H1 (cell line): ENCODE data around the gene FEM1C. TPM values are rescaled to one million over a fixed set of nuclear protein-coding genes. Genes with fewer than 3 reads are reported as not detected.

ENCODE experiments used
- BCL11A ChIP-seq, 2 experiments: IDR thresholded peaks; one replicate each; pipeline ENCODE4 v1.6.1; 2011; ENCODE audit warnings: low read depth in 2 of 2, low read length in 2 of 2, mild to moderate bottlenecking in 2 of 2
- CREB1 ChIP-seq: IDR thresholded peaks from 2 replicates; pipeline ENCODE4 v1.6.1; 2012; ENCODE audit warnings: inconsistent platforms
- EP300 ChIP-seq, 2 experiments: IDR thresholded peaks; 1 replicate in 1 of 2; 2 replicates in 1 of 2; pipeline ENCODE4 v1.6.1; 2011 to 2012; ENCODE audit warnings: low read depth in 2 of 2, low read length in 2 of 2, mild to moderate bottlenecking in 2 of 2, borderline replicate concordance in 1 of 2, inconsistent platforms in 1 of 2, moderate library complexity in 1 of 2
- EZH2 ChIP-seq: fragments of 200-600 bp; sonication (generic); IDR thresholded peaks from 2 replicates; pipeline ENCODE4 v1.7.1; 2012; ENCODE audit warnings: low read depth, mild to moderate bottlenecking, moderate library complexity, low read length, inconsistent platforms; ENCODE audit not compliant: severe bottlenecking
- FOSL1 ChIP-seq: IDR thresholded peaks from 2 replicates; pipeline ENCODE4 v1.6.1; 2011; ENCODE audit warnings: mild to moderate bottlenecking, low read depth, low read length, moderate library complexity; ENCODE audit not compliant: insufficient read depth
- GTF2F1 ChIP-seq: IDR thresholded peaks from 2 replicates; pipeline ENCODE4 v1.6.1; 2012; ENCODE audit warnings: low read depth, low read length, improper control_type of control experiment, borderline replicate concordance
- NANOG ChIP-seq: IDR thresholded peaks from 2 replicates; pipeline ENCODE4 v1.6.1; 2011; ENCODE audit warnings: low read length, low read depth, mild to moderate bottlenecking, inconsistent platforms; ENCODE audit not compliant: insufficient read depth, poor library complexity, severe bottlenecking
- POLR2A ChIP-seq, 2 experiments: IDR thresholded peaks; 1 replicate in 1 of 2; 2 replicates in 1 of 2; pipeline ENCODE4 v1.6.1; 2011; ENCODE audit warnings: low read depth in 2 of 2, low read length in 2 of 2, mild to moderate bottlenecking in 2 of 2; ENCODE audit errors: control extremely low read depth in 1 of 2
- SIX5 ChIP-seq: IDR thresholded peaks from 2 replicates; pipeline ENCODE4 v1.6.1; 2011; ENCODE audit warnings: mild to moderate bottlenecking, low read depth, low read length
- SP1 ChIP-seq: IDR thresholded peaks from 2 replicates; pipeline ENCODE4 v1.6.1; 2011; ENCODE audit warnings: low read depth, low read length
- TBP ChIP-seq: IDR thresholded peaks from 2 replicates; pipeline ENCODE4 v1.6.1; 2011; ENCODE audit warnings: low read depth, low read length, improper control_type of control experiment
- YY1 ChIP-seq: IDR thresholded peaks from 2 replicates; pipeline ENCODE4 v1.6.1; 2011; ENCODE audit warnings: low read depth, mild to moderate bottlenecking, low read length
- polyA plus RNA-seq, 7 experiments: library from polyadenylated mRNA; depleted of rRNA in 3 of 7; stranded (reverse) in 5 of 7; unstranded in 2 of 7; fragments of >200 nt in 5 of 7; fragments of 200-250 nt in 2 of 7; gene quantifications; 1 replicate in 5 of 7; 2 replicates in 1 of 7; 4 replicates in 1 of 7; pipeline versions ENCODE4 v1.2.1 to v1.2.3, GENCODE V29; 2011 to 2013; ENCODE audit warnings: missing spikeins in 2 of 7, mixed read lengths in 2 of 7
- total RNA-seq: library from RNA; stranded (reverse); fragmentation: NEBNext Ultra II Directional; extraction: Animal tissue kit (Norgen Biotek cat#: 25700); gene quantifications from 2 replicates; pipeline ENCODE4 v1.2.1, GENCODE V29; 2021
- TF ChIP-seq, protein P1 (sequence below): IDR thresholded peaks from 2 replicates; pipeline ENCODE4 v1.6.1; 2011; ENCODE audit warnings: low read length, improper control_type of control experiment
- TF ChIP-seq, protein P2 (sequence below): IDR thresholded peaks from 2 replicates; pipeline ENCODE4 v1.6.1; 2012; ENCODE audit warnings: inconsistent platforms

The FEM1C gene
- total and polyA plus RNA-seq, 2 of the 8 experiments (the other 6 are each of a cell fraction or from before 2014, with no cell fraction given), result 4.4 to 17.7 TPM

DNA sequence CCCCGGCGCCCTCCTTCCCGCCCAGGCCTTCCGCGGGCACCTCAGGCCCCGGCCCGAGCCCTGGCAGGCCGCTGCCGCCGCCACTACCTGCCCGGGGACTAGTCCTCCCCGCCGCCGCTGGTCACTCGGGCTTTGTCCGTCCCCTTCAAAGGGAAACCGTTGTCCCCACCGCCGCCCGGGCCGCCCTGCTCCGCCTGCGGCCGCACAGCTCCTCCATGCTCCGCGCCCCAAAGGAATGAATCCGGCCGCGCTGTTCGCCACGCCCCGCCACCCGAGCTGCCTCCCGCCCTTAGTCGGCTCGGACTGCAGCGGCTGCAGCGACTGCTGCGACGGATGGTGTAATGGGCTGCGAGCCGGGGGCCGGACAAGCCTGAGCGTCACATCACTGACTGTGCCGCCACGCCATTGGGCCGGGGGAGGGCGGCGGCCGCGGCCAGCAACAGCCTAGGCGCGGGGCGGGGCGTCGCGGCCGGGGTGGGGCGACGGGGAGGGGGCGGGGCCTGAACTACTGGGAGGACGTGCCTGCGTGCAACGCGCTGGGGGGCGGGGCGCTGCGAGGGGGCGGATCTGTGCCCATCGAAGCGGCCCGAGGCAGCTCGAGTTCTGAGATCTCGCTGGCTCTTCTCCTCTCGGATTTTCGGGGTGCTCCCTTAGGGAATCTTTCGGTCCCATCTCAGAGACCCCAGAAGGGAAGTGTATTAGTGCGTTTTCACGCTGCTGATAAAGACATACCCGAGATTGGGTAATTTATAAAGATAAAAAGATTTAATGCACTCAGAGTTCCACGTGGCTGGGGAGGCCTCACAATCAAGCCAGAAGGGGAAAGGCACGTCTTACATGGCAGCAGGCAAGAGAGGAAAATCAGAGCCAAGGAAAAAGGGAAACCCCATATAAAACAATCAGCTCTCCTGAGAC is at the start of gene FEM1C (continued):
- TF ChIP-seq NANOG (peak; percentile 26), YY1 (peak; percentile 48; the same call in 1 of the 2 replicates), EP300 (IDR thresholded peaks at IDR 0.05; ENCODE audit: borderline replicate concordance in 1 of 2, low read depth in 2 of 2, low read length in 2 of 2) (peak in 1 of 2 experiments; percentile 28; a peak in 1 of 3 replicates), SIX5 (no peak), BCL11A (IDR thresholded peaks at IDR 0.05; ENCODE audit: low read depth in 2 of 2, low read length in 2 of 2) (no peak), GTF2F1 (peak; percentile 56; the same call in 1 of the 2 replicates), SP1 (0 out of 2 replicates have a peak, but pooled peaks have one; percentile 45), FOSL1 (no peak), TBP (peak; percentile 94), EZH2 (no peak), CREB1 (peak; percentile 87), POLR2A (IDR thresholded peaks at IDR 0.05; ENCODE audit: control extremely low read depth in 1 of 2, low read depth in 2 of 2, low read length in 2 of 2) (peak; percentile 87 to 96)
- TF ChIP-seq, protein P1, sequence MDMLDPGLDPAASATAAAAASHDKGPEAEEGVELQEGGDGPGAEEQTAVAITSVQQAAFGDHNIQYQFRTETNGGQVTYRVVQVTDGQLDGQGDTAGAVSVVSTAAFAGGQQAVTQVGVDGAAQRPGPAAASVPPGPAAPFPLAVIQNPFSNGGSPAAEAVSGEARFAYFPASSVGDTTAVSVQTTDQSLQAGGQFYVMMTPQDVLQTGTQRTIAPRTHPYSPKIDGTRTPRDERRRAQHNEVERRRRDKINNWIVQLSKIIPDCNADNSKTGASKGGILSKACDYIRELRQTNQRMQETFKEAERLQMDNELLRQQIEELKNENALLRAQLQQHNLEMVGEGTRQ, result no peak
- TF ChIP-seq, protein P2, sequence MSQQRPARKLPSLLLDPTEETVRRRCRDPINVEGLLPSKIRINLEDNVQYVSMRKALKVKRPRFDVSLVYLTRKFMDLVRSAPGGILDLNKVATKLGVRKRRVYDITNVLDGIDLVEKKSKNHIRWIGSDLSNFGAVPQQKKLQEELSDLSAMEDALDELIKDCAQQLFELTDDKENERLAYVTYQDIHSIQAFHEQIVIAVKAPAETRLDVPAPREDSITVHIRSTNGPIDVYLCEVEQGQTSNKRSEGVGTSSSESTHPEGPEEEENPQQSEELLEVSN, result peak; percentile 56
